HEK293T (cell line): ENCODE measurements around the gene CRAT.

Source experiments
- ELF4 ChIP-seq: fragments of 450-650 bp; IDR thresholded peaks from 2 replicates; pipeline ENCODE4 v1.6.1; 2017; ENCODE audit warnings: antibody characterized with exemption
- FOXK2 ChIP-seq: fragments of 450-650 bp; IDR thresholded peaks from 2 replicates; pipeline ENCODE4 v1.6.1; 2016; ENCODE audit warnings: mild to moderate bottlenecking
- FOXM1 ChIP-seq: fragments of 450-650 bp; IDR thresholded peaks from 2 replicates; pipeline ENCODE4 v1.6.1; 2017; ENCODE audit warnings: mild to moderate bottlenecking, borderline replicate concordance
- L3MBTL2 ChIP-seq: fragments of 450-650 bp; conservative IDR thresholded peaks from 2 replicates; pipeline ENCODE4 v1.6.1; 2016; ENCODE audit warnings: mild to moderate bottlenecking
- NFRKB ChIP-seq: fragments of 450-650 bp; IDR thresholded peaks from 2 replicates; pipeline ENCODE4 v1.6.1; 2016; ENCODE audit warnings: mild to moderate bottlenecking, moderate library complexity
- SP1 ChIP-seq: fragments of 450-650 bp; IDR thresholded peaks from 2 replicates; pipeline ENCODE4 v1.6.1; 2017
- SUZ12 ChIP-seq: fragments of 450-650 bp; IDR thresholded peaks from 2 replicates; pipeline ENCODE4 v1.6.1; 2016; ENCODE audit warnings: mild to moderate bottlenecking
- TARDBP ChIP-seq: fragments of 450-650 bp; IDR thresholded peaks from 2 replicates; pipeline ENCODE4 v1.6.1; 2016
- TF ChIP-seq, protein P1 (sequence below): fragments of 450-650 bp; IDR thresholded peaks from 2 replicates; pipeline ENCODE4 v1.6.1; 2016

GRCh38 chr9:129142138-129142935 lies 31.7 kb upstream of the CRAT start:
- no peak for TF ChIP-seq FOXM1
- no peak for TF ChIP-seq L3MBTL2
- TF ChIP-seq, protein P1, sequence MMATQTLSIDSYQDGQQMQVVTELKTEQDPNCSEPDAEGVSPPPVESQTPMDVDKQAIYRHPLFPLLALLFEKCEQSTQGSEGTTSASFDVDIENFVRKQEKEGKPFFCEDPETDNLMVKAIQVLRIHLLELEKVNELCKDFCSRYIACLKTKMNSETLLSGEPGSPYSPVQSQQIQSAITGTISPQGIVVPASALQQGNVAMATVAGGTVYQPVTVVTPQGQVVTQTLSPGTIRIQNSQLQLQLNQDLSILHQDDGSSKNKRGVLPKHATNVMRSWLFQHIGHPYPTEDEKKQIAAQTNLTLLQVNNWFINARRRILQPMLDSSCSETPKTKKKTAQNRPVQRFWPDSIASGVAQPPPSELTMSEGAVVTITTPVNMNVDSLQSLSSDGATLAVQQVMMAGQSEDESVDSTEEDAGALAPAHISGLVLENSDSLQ = no peak
- no peak for TF ChIP-seq SUZ12
- TF ChIP-seq NFRKB = no peak
- no peak for TF ChIP-seq SP1
- no peak for TF ChIP-seq TARDBP
- no peak for TF ChIP-seq ELF4
- TF ChIP-seq FOXK2 = no peak
